NCI-H69 (cell line): ENCODE measurements around the gene STUM.
"Not testable (repeated sequence)": the region's sequence is repeated elsewhere in the genome, so short reads cannot be mapped to it uniquely, and the experiment has no call there.

ENCODE experiments used
- DNase-seq: peaks from one replicate; lab custom pipeline; 2025; lab: John Stamatoyannopoulos, UW

The STUM gene

GRCh38 chr1:226548256-226549093, at the start of gene STUM:
TSS of gene STUM (plus strand) at chr1:226548764. CDS start at chr1:226548905, 141 bp downstream.
- peak; percentile 88 for DNase-seq

GRCh38 chr1:226499699-226500098, 48.9 kb upstream of the STUM start:
- not testable (repeated sequence) for DNase-seq

- DNase-seq: no peak
Measured at GRCh38 chr1:226506021-226506420, 42.5 kb upstream of the STUM start.

GRCh38 chr1:226506921-226507320, 41.6 kb upstream of the STUM start:
- no peak for DNase-seq

GRCh38 chr1:226510453-226510852, 38.1 kb upstream of the STUM start:
- peak; percentile 69 for DNase-seq

- no peak for DNase-seq
Measured at GRCh38 chr1:226511296-226511695, 37.3 kb upstream of the STUM start.

- DNase-seq: no peak
Measured at GRCh38 chr1:226512076-226512728, 36.4 kb upstream of the STUM start.

GRCh38 chr1:226518375-226518774, 30.2 kb upstream of the STUM start:
- DNase-seq: no peak

GRCh38 chr1:226519135-226519534, 29.4 kb upstream of the STUM start:
- DNase-seq: no peak

- peak; percentile 66 for DNase-seq
Measured at GRCh38 chr1:226519716-226520598, 28.6 kb upstream of the STUM start.

- peak; percentile 84 for DNase-seq
Measured at GRCh38 chr1:226520640-226521355, 27.8 kb upstream of the STUM start.

GRCh38 chr1:226523646-226524406, 24.7 kb upstream of the STUM start:
- DNase-seq: no peak

GRCh38 chr1:226524547-226524946, 24.0 kb upstream of the STUM start:
- no peak for DNase-seq

GRCh38 chr1:226525750-226526149, 22.8 kb upstream of the STUM start:
- DNase-seq: no peak

- no peak for DNase-seq
Measured at GRCh38 chr1:226526801-226527595, 21.6 kb upstream of the STUM start.

GRCh38 chr1:226529891-226530290, 18.7 kb upstream of the STUM start:
- no peak for DNase-seq

- DNase-seq: no peak
Measured at GRCh38 chr1:226530591-226530990, 18.0 kb upstream of the STUM start.

GRCh38 chr1:226531360-226532093, 17.0 kb upstream of the STUM start:
- no peak for DNase-seq

GRCh38 chr1:226532553-226532952, 16.0 kb upstream of the STUM start:
- no peak for DNase-seq
